ENCODE results near the gene BBS2. TPM values are rescaled to one million over a fixed set of nuclear protein-coding genes. Genes with fewer than 3 reads are reported as not detected.

BBS2 gene
- total RNA-seq, 1 experiment from 2014 or later, result 56.3 TPM

DNA sequence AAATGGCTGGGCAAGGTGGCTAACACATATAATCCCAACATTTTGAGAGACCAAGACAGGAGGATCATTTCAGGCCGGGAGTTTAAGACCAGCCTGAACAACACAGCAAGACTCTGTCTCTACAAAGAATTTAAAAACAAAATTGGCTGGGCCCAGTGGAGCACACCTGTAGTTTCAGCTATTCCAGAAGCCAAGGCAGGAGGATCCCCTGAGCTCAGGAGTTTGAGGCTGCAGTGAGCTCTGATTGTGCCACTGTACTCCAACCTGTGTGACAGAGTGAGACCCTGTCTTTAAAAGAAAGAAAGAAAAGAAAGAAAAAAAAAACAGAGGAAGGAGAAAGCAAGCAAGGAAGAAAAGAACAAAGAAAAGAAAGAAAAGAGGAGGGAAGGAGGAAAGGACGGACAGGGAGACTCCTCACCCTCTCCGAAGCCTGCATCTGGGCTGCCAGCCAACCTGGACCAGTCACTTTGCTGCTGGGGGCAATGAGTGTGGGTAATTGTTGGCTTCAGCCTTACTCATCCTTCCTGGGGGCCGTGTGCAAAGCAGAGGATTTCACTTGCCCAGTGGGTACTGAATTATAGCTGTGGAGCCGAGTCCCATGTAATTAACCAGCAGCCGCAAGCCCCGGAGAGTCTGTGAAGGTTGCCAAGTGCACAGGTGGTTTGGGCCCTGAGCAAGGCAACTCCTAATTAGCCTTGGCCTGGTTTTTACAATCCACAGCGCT is 38.4 kb upstream of the BBS2 start:
- BruUV-seq (replicated peaks), result no TSS peak
- no peak overlapping the region for H3K4me3 ChIP-seq
- no peak overlapping the region for H2AFZ ChIP-seq
- H3K79me2 ChIP-seq (ENCODE audit: low read depth), result no peaks in the 10 kb centered on the region
- no peaks in the 10 kb centered on the region for H3K36me3 ChIP-seq (ENCODE audit: low read depth)
- DNase-seq, result peak in 1 of 2 experiments; percentile 9
- H3K27me3 ChIP-seq (ENCODE audit: insufficient read depth, low read depth), result peaks cover 18% of the 10 kb centered on the region; the same call in 1 of the 2 replicates
- no peaks in the 10 kb centered on the region for H3F3A ChIP-seq (ENCODE audit: insufficient read depth, low read depth)
- ChIA-PET CTCF (no interaction called here), POLR2A (ENCODE audit: unreplicated experiment) (no interaction called here)
- intact Hi-C loops (cut with micrococcal nuclease; ENCODE audit: unreplicated experiment), result no loop called here
- TF ChIP-seq EZH2 (IDR thresholded peaks at IDR 0.05; ENCODE audit: low read depth), result no peak
- TF ChIP-seq, protein P1, sequence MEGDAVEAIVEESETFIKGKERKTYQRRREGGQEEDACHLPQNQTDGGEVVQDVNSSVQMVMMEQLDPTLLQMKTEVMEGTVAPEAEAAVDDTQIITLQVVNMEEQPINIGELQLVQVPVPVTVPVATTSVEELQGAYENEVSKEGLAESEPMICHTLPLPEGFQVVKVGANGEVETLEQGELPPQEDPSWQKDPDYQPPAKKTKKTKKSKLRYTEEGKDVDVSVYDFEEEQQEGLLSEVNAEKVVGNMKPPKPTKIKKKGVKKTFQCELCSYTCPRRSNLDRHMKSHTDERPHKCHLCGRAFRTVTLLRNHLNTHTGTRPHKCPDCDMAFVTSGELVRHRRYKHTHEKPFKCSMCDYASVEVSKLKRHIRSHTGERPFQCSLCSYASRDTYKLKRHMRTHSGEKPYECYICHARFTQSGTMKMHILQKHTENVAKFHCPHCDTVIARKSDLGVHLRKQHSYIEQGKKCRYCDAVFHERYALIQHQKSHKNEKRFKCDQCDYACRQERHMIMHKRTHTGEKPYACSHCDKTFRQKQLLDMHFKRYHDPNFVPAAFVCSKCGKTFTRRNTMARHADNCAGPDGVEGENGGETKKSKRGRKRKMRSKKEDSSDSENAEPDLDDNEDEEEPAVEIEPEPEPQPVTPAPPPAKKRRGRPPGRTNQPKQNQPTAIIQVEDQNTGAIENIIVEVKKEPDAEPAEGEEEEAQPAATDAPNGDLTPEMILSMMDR (conservative IDR thresholded peaks at IDR 0.05), result no peak
- no peaks in the 10 kb centered on the region for H3K9me3 ChIP-seq (ENCODE audit: insufficient read depth, low read depth)
- H3K27ac ChIP-seq, result no peak overlapping the region
- H3K4me2 ChIP-seq, result no peak overlapping the region
- H3K4me1 ChIP-seq (replicated peaks; ENCODE audit: insufficient read depth), result no peaks in the 10 kb centered on the region
- no peaks in the 10 kb centered on the region for H3K9me2 ChIP-seq (ENCODE audit: insufficient read depth)
- no peaks in the 10 kb centered on the region for H4K20me1 ChIP-seq (ENCODE audit: insufficient read depth)

DNA sequence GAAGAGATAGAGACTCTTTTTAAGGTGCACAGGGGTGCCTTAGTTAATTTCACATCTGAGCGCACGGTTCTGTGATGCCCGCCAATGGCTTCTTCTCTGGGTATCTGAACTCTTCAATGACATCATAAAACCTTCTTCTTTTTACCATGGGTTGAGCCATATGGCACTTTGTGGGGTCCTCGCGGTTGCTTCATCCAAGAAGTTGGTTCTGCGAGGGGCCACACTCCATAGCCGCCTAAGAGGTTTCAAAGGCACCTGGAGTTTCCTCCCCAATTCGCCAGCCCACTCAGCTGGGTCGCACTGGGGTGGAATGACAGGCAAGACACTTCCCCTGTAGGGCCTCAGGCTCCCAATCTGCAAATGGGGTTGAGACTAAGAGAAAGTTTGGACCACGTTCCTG is 34.6 kb upstream of the BBS2 start:
- ChIA-PET CTCF (no interaction called here), POLR2A (ENCODE audit: unreplicated experiment) (no interaction called here)
- no peaks in the 10 kb centered on the region for H3K9me3 ChIP-seq (ENCODE audit: insufficient read depth, low read depth)

DNA sequence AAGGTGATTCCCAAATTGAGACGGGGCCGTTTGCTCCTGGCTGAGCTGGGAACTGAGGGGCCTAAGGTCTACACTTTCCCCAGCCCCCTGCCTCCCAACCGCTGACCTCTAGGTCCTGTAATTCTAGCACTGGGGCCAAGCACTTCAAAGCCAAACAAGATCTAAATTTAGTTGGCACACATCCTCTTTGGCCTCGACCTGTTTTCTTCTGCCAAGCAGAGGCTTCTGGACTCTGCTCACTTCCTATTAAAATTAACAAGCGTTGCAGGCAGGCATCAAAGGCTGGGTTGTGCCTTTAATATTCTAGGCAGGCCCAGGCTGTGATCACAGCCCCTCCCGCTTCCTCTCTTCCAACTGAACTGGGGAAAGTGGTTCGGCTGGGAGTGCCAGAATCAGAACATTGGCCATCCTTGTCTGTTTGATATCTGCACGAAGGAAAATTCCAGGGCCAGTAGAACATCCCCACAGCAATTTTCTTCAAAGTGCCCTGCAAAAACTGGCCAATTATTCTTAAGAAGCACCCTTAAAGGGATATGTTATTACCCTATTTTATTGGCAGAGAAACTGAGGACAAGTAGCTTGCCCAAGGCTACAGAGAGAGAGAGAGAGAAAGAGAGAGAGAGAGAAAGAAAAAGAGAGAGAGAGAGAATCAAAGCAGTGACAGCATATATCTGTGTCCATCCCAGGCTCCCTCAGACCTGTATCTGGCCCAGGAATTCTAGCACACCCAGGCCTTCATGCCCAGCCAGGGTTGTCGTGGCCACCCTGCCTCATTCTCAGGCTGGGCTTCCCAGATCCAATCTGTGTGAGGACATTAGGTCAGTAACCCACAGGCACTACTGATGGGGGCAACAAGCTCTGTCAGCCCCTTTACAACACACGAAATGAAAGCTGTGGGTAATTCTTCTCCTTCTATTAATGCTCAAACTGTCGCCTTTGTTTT is 32.2 kb upstream of the BBS2 start:
- Histone ChIP-seq H3K4me3 (no peak overlapping the region), H3K4me2 (no peak overlapping the region), H3K4me1 (replicated peaks; ENCODE audit: insufficient read depth) (no peaks in the 10 kb centered on the region), H3K36me3 (ENCODE audit: low read depth) (no peaks in the 10 kb centered on the region), H3K79me2 (ENCODE audit: low read depth) (no peaks in the 10 kb centered on the region), H3K9me2 (ENCODE audit: insufficient read depth) (no peaks in the 10 kb centered on the region), H4K20me1 (ENCODE audit: insufficient read depth) (no peaks in the 10 kb centered on the region), H3K9me3 (ENCODE audit: insufficient read depth, low read depth) (no peaks in the 10 kb centered on the region), H3K27me3 (ENCODE audit: insufficient read depth, low read depth) (peaks cover 18% of the 10 kb centered on the region; the same call in 1 of the 2 replicates), H3K27ac (no peak overlapping the region), H2AFZ (no peak overlapping the region), H3F3A (ENCODE audit: insufficient read depth, low read depth) (peaks cover 3% of the 10 kb centered on the region; the same call in 1 of the 2 replicates)
- intact Hi-C loops (cut with micrococcal nuclease; ENCODE audit: unreplicated experiment), result no loop called here
- DNase-seq, result no peak
- no peak for TF ChIP-seq EZH2 (IDR thresholded peaks at IDR 0.05; ENCODE audit: low read depth)
- TF ChIP-seq, protein P1 (conservative IDR thresholded peaks at IDR 0.05), result no peak
- POLR2A ChIA-PET (ENCODE audit: unreplicated experiment), result no interaction called here
- CTCF ChIA-PET, result interaction anchor here (0.6 kb wide), 1 partner anchor 171 kb away, joined by 4 read pairs; no protein-coding TSS in a partner anchor
- BruUV-seq (replicated peaks), result no TSS peak

More for the DNA sequence above, 34.6 kb upstream of the BBS2 start:
- Histone ChIP-seq H4K20me1 (ENCODE audit: insufficient read depth) (no peaks in the 10 kb centered on the region), H3K36me3 (ENCODE audit: low read depth) (no peaks in the 10 kb centered on the region), H2AFZ (no peak overlapping the region), H3K27ac (no peak overlapping the region), H3K4me3 (no peak overlapping the region), H3K4me2 (no peak overlapping the region), H3K4me1 (replicated peaks; ENCODE audit: insufficient read depth) (no peaks in the 10 kb centered on the region), H3K27me3 (ENCODE audit: insufficient read depth, low read depth) (peaks cover 18% of the 10 kb centered on the region; the same call in 1 of the 2 replicates), H3F3A (ENCODE audit: insufficient read depth, low read depth) (no peaks in the 10 kb centered on the region), H3K9me2 (ENCODE audit: insufficient read depth) (no peaks in the 10 kb centered on the region), H3K79me2 (ENCODE audit: low read depth) (no peaks in the 10 kb centered on the region)
- TF ChIP-seq EZH2 (IDR thresholded peaks at IDR 0.05; ENCODE audit: low read depth), result no peak
- TF ChIP-seq, protein P1 (conservative IDR thresholded peaks at IDR 0.05), result no peak
- intact Hi-C loops (cut with micrococcal nuclease; ENCODE audit: unreplicated experiment), result no loop called here
- DNase-seq, result no peak
- no TSS peak for BruUV-seq (replicated peaks)
